HG03565 (cell line): ENCODE results near the gene NRAS.
"Not testable (repeated sequence)": the region's sequence is repeated elsewhere in the genome, so short reads cannot be mapped to it uniquely, and the experiment has no call there.

Source experiments
- ATAC-seq: cut with Tn5 transposase; IDR thresholded peaks from one replicate; pipeline ENCODE4 v1.9.1; 2021; ENCODE audit warnings: mild to moderate bottlenecking, moderate library complexity; ENCODE audit not compliant: unreplicated experiment

The NRAS gene

DNA sequence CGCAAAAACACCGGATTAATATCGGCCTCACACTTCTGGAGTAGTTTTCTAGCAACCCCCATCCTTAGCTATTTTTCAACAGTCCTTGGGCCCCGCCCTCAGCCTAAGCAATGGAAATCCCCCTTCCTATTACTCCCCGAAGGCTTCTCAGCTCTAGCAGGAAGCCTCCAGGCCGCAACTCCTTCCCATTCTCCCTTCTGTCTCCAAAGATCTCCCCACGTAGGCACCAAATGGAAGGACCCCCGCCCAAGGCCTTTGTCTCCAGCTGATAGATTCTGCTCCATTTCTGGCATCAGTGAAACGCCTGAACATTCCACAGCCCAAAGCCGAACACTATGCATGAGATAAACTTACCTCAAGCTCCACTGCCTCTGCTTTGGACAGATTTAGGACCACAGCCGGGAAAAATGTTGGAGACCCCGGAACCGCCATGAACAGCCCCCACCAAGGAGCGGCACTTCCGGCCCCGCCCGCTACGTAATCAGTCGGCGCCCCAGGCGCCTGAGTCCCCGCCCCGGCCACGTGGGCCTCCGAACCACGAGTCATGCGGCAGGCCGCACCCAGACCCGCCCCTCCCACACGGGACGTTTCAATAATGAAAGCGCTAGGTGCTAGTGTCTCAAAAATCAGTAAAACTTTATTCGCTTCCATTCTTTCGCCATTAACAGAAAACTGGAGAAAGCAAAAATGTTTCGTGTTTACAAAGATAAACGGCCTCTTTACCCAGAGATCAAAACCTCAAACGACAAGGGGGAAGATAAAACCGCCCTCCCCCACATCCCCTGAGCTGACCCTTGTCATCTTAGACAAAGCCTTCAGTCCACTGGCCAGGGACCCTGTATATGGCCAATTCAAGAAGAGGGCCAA is at the start of gene NRAS:
NRAS (minus strand) TSS at position 468 of the 867 bp plus-strand sequence. CDS start 611 bp downstream, outside the sequence.
- peak; percentile 87 for ATAC-seq

DNA sequence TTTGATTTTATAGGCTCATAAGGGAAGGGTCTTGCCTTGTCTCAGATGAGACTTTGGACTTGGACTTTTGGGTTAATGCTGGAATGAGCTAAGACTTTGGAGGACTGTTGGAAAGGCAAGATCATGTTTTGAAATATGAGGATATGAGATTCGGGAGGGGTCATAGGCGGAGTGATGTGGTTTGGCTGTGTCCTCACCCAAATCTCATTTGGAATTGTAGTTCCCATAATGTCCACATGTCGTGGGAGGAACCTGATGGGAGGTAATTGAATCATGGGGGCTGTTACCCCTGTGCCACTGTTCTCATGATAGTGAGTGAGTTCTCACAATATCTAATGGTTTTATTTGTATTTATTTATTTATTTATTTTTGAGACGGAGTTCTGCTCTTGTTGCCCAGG is 48.1 kb upstream of the NRAS start:
- ATAC-seq, result no peak

DNA sequence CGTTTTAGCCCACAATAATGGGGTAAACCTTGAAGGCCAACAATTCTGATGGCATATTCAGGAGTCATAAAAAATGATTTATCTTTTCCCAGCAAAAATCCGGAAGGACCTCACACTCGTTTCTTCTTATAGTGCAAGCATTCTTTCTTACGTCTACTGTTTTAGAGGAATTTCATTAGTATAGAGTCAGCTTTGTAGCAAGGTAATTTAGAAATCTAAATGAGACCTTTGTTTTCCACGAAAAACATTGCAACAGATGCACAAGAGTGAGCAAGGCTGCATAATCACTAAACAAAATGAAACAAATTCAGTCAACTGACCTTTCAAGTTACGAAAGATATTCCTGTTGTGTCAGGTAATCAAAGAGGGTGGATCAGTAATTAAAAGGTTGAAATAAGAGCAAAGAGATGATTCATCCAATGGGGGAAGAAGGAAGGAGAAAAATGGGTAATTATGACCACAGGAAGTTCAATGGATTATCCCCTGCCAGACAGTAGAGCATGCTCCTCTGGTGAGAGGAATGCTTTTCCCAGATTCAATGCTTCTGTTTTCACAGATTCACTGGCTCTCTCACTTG is 41.8 kb upstream of the NRAS start:
- no peak for ATAC-seq

DNA sequence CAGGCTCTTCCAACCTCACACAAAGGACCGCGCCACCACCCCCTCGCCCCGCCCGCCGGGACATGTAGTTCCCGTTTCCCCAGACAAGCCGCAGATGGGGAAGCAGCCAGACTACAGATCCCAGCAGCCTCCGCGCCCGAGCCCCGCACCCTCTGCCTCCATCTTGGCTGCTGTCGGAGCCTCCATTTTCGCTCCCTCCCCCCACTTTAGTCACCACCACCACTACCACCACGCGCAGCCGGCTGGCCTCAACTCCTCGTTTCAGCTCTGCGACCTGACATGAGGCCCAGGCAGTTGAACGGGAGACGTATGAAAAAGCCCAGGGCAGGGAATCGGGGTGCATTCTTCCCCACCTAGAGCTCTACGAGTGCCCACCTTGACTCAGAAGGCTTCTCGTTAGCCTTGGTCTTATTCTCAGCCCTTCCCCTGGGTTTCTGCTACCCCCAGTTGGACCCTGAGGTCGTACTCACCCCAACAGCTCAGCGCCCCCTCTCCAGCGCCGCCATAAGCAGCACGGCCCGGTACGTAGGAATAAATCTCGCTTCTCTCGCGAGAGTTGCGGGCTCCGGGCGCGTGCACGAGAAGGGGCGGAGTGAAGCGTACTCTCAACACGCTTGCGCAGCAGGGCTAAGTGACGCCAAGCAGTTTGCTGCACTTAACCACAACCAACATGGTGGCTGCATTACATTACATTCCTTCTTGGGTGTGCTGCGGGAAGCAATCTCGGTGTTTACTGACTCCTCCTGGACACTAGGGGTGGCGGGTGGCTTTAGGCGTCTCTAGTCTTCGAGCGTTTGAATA is 41.1 kb upstream of the NRAS start, which contains the start of gene CSDE1:
CSDE1 (minus strand) TSS at position 530 of the 801 bp plus-strand sequence. CDS start 18,094 bp downstream, outside the sequence.
- ATAC-seq, result peak; percentile 67

DNA sequence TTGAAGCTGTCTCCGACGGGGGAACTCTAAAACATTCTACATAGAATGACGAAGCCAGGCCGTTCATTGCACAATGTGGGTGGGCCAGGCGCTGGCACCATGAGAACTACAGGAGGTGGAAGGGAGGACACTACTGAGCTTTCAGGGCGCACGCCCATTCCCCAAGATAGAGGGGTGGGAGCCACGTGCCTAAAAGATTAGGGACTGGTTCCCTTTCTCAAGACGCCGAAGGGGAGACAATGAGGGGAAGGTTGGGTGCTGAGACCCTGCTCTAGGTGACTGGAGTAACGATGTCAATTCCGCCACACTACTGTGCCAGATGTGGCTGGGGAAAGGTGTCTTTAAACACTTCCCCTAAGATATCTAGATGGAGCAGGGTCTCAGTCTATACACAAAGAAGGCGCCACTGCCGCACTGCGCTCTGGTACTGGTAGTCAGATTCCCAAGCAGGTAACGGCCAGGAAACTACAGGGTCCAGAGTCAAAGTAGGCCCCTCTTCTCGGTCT is 40.4 kb upstream of the NRAS start:
- ATAC-seq, result no peak

DNA sequence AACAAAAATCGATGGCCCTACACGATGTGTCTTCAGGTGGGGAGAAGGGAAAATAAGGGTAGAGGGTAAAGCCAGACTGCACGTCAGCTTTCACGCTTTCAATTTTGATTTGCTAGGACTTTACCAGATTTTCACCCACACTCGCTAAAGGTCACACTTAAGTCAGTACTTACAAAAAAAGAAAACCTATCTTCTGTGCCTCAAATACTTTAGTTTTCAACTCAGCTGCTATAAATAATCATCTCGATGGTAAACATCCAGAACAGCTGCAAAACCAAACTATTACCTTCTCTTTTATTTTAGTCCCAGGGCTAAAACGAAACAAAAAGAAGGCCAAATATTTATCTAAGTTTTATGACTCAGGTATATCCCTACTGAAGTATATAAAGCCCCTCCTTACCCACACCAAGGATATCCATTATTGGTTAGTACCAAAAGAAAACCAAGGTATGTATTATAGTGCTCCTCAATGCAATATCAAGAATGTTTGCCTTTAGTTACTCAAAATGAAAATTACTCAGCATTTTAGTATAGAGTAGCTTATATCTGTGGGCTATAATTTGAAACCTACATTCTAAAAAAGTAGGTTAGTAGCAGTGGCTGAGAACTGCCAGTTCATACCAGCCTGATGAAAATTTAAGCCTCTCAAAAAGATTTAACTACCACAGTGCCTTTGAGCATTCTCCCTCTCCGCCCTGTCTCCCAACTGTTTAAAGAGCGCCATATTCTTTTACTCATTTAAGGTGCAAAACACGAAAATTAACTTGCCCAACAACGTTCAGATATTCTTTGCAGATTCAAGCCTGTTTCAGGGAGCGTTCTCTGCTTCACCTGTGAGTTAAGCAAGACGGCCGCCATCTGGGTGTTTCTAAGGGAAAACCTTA is 39.7 kb upstream of the NRAS start:
- ATAC-seq, result peak; percentile 36

DNA sequence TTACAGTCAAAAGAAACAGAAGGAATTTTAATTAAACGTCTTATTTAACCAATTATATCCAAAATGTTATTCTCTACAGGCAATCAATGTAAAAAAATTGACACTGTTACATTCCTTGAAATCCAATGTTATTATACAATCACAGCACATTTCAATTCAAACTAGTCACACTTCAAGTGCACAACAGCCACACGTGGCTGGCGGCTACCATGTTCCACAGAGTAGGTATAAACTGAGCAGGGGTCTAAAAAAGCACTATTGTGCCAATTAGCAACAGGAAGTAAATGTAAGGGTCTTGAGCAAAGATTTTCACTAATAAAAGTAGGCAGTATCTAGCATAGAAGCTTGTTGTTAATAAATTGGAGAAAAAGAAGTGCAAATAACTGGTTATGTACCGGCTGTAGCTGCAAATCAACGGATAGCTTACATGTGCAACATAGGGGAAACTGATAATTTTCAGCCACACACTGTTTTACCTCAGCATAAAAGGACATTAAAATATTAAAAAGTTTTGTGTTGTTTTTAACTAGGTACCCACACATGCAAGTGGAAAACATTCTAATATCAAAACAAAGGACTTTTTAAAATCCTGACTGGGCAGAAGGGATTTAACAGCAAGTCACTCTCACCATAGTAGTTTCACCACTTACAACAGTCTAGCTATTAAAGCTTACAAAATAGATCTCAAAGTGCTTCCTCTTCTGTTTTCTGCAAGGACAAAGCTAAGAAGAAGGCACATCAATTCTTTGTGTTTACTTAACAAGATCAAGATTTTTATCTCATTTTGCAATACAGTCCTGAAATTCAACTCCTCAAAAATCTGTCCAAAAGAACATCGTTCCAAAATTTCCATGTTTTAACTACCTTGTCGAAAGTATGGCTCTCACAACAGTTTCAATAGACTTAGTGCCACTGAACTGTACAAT is 38.7 kb upstream of the NRAS start:
- no peak for ATAC-seq

DNA sequence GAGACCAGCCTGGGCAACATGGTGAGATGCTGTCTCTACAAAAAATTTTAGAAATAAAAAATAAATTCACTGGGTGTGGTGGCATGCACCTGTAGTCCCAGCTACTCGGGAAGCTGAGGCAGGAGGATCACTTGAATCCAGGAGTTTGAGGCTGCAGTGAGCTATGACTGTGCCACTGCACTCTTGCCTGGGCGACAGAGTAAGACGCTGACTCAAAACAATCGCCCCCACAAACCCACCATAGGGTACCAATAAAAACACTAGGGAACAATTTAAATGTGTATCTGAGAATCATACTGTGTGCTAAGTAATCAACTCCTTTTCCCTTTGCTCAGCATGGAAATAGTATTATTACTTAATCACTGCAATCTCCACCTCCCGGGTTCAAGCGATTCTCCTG is 37.1 kb upstream of the NRAS start:
- ATAC-seq, result not testable (repeated sequence)

DNA sequence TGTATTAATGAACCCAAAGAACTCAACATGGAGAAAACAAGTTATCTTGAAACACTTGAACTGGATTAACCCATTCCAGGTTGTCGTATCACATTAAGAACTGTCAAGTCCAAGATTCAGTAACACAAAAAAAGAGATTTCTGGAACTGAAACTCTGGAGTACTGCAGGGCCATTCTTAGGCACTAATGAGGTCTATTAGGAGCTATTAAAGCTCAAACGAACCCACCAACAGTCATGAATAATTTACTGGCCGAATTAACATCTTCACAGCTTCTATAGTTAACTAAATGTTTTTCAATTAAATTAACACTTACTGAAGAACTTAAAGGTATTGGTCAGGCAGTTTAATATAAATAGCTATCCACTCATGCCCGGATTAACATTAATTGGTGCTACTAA is 36.6 kb upstream of the NRAS start:
- ATAC-seq, result no peak

DNA sequence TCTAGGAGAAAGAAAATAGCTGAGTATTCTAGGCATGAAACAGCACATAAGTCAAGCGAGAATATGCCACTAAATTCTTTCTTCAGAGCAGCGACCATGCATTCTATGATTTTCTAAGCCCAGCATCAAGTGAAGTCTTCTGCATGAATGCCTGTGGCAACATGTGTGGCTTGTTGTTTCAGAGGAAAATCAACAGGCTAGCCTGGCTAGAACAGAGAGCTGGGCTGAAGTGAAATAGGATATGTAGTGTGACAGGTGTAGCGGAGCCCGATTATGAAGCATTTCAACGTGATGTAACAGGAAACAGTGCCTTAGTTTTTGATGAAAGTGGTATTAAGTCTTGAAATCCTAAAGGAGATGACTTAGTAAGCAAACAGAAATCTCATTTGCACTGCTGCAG is 34.2 kb upstream of the NRAS start:
- ATAC-seq, result no peak

DNA sequence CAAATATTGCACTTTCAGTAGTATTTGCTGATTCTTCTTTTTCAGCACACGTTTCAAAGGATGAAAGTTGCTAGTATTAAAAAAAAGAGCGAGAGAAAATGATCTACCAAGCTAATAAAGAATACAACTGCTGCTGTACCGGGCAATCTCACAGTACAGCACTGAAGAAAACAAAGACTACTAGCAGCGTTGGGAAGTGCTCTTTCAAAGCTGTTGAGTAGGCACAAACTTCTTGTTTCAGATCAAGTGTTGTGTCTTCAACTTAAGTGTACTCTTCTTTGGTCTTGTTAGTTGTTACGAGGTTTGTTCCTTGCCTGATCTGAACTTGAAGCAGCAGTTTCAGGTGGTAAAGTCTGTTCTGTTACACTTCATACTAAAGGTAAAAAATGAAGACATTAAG is 33.3 kb upstream of the NRAS start:
- no peak for ATAC-seq

DNA sequence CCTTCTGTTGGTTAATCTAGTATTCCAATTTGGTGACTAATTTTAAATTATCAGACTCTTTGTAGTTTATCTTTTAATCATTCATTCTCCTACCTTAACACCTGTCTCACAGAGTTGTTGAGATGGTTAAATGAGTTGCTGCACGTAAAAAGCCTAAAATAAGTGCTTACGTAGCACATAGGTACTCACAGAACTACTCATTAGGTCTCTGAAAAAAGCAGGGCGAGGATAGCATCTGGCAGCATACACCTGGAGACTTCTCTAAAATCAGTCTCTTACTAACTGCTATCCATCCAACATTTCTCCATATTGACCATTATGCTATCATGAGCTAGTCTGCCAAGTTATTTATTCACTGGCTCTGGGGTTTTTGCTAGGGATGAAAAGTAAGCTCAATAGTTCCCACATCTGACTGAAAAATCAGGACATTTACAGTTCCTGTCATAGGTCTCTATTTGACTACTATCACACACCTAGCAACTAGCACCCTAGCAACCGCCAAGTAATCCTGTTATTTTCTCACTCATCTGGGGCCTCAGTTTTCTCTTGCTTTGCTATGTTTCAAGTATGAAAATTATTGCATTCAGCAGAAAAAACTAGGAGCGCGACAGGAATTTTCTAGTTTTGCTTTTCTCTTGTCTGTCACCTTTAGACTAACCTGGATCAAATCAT is 30.0 kb upstream of the NRAS start:
- no peak for ATAC-seq

DNA sequence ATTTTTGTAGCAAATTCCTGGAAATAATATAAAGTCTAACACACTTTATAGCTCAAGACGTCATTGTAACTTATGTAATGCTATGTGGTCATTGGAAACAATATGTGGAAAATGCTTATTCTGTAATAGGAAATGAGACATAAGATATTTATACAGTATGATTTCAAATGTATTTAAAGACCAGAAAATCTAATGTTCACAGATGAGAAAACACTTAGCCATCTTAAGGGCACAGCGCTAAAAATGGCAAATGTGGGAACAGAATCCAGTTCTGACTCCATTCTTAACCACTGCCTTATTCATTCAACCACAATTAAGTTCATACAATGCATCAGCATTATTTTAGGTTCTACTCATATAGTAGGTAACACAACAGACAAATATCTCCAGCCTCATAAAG is 28.7 kb upstream of the NRAS start:
- no peak for ATAC-seq

DNA sequence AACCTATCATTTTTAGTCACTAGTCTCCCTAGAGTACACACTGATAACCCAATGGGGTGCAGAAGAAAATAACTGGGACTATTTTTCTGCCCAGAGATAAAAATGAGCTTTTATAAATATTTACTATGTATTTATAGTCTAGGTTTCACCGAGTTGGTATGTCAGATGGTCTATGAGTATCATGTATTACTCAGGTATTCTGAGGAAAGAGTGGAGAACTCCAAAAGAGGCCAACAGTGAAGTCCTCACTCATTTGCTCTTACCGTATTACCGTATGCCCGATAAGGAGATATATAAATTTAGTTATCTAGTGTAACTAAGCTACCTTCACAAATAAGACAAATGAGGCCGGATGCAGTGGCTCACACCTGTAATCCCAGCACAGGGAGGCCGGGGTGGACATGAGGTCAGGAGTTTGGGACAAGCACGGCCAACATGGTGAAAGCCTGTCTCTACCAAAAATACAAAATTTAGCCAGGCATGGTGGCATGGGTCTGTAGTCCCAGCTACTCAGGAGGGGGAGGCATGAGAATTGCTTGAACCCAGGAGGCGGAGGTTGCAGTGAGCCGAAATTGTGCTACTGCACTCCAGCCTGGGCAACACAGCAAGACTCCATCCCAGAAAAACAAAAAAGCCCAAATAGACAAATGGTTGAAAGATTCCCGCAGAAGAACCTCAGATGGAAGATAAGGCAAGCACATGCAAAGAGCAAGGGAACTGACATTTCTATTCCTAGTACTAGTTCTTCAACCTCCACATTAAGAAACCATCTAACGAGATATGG is 25.6 kb upstream of the NRAS start:
- ATAC-seq, result no peak

DNA sequence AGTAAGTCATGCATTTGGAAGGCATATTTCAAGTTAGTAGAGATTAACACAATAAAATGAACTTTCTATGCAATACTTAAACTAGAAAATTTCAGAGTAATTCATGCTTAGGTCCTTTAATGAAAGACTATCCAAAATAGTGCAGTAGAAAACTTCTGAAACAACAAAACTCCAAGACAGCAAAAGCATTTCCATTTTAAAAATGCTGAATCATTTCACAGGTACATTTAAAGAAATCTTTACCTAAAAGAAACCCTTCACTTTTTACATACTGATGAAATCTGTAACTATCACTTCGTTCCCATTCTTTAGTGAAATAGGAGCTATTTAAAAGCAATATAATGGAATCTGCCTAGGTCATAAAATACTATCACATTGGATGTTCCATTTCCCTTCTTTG is 23.8 kb upstream of the NRAS start:
- ATAC-seq, result no peak

DNA sequence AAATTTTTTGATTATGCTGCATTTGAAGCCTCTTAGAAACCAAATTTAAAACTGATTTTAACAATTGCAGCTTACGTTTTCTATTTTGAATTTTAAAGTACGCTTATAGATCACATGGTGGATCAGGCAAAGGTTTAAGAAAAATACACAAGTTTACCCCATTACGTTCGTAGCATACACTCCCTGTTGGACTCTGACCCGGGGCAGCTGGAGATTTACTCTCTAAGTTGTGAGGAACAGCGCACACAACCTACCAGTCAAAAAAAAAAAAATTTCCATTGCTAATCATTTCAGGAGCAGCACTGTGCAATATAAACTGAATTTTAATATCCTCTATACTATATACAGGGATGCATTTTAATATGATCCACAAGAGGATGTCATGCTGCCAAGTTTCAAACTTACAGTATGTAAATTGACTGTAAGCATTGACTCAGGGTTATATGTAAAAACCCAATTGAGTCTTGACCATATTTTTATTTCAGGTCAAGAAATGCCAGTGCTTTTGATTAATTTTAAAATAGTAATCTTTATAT is 20.8 kb upstream of the NRAS start:
- no peak for ATAC-seq

DNA sequence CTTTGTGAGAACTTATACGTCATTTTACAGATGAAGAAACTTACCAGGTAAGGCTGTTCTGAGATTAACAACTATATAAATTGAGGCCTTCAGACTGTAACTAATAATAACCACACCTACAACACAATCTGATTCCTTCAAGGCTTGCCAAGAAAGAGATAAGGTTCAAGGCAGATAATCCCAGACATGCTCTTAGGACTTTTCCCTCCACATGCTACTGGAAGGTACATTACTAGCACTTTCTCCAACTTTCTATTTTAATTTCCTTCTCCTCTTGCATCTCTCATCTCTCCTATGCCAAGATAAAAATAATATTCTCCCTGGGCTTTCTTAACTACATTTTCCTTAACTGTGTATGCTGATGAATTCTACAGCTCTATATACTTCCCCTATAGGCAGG is 18.9 kb upstream of the NRAS start:
- ATAC-seq, result no peak

DNA sequence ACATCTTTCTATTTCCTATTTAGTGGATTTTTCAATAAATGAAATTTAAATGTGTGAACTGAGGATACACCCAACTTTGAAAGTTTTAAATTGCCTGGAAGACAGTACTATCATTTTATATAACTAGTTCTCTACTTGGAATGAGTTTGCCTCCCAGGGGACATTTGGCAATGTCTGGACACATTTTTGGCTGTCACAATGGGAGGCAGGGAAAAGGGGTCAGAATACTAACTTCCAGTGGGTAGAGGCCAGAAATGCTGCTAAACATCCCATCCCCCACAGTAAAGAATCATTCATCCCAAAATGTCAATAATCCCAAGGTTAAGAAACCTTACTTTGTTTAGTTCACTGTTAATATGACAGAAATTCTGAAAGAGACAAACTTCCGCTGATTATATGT is 13.2 kb upstream of the NRAS start:
- ATAC-seq, result no peak
